NCI-H526 (cell line): ENCODE measurements around the gene TBC1D3D.
"Not testable (repeated sequence)": the region's sequence is repeated elsewhere in the genome, so short reads cannot be mapped to it uniquely, and the experiment has no call there.

Source experiments
- DNase-seq, 2 experiments: peaks; one replicate each; lab custom pipeline; 2025; lab: John Stamatoyannopoulos, UW

The TBC1D3D gene

DNA sequence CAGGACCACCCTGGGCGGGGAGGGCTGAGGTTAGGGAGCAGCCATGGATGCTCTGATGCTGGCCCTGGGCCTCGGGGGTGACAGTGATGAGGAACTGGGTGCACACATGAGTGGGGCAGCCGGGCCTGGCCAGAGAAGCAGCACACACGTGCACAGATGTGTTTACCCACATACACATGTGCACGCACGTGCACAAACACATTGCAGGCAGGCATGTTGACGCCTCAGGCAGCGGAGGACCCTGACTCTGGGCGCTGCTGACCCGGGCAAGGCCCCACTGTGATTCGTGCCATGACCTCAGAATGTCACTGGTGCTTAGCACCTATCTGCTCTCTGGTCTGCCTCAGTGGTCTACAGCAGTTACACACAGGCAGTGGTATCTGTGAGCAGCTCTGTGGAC, at the start of gene TBC1D3D:
Gene TBC1D3D, plus strand, starts transcription at position 301 of the 400 bp plus-strand sequence. CDS start 1,585 bp downstream, outside the sequence.
- DNase-seq = not testable (repeated sequence)

DNA sequence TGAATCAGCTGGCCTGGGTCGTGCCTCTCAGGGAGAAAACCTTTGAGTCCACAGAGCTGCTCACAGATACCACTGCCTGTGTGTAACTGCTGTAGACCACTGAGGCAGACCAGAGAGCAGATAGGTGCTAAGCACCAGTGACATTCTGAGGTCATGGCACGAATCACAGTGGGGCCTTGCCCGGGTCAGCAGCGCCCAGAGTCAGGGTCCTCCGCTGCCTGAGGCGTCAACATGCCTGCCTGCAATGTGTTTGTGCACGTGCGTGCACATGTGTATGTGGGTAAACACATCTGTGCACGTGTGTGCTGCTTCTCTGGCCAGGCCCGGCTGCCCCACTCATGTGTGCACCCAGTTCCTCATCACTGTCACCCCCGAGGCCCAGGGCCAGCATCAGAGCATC, 14.8 kb upstream of the TBC1D3D start, which contains the start of gene TBC1D3L:
Gene TBC1D3L, minus strand, starts transcription at position 101 of the 400 bp plus-strand sequence. CDS start 1,540 bp downstream, outside the sequence.
- DNase-seq = not testable (repeated sequence)
